ENCODE results near the gene ICAM4. TPM values are rescaled to one million over a fixed set of nuclear protein-coding genes. Genes with fewer than 3 reads are reported as not detected.

Gene ICAM4
- total RNA-seq, 1 experiment from 2014 or later: 9.4 TPM

GRCh38 chr19:10321874-10322835 is 35.4 kb downstream of the ICAM4 start:
- no peaks in the 10 kb centered on the region for H3K27me3 Mint-ChIP-seq (ENCODE audit: insufficient read depth, unreplicated experiment)
- DNase-seq: no peak
- Histone ChIP-seq H3K4me1 (no peaks in the 10 kb centered on the region), H3K9me3 (no peaks in the 10 kb centered on the region), H3K4me3 (ENCODE audit: low read depth, low read length) (no peak overlapping the region), H3K36me3 (ENCODE audit: control insufficient read depth, insufficient read depth, low read length) (no peaks in the 10 kb centered on the region; the same call in none of the 2 replicates), H3K27me3 (replicated peaks; ENCODE audit: control insufficient read depth, insufficient read depth, low read length) (no peaks in the 10 kb centered on the region)
- no peak for TF ChIP-seq CTCF (IDR thresholded peaks at IDR 0.05; ENCODE audit: insufficient read depth in 1 of 2, low read depth in 1 of 2, low read length in 1 of 2, severe bottlenecking in 1 of 2, unreplicated experiment in 1 of 2)
- no peaks in the 10 kb centered on the region for H3K4me1 Mint-ChIP-seq (ENCODE audit: low read depth, unreplicated experiment)
- intact Hi-C loops (cut with micrococcal nuclease; ENCODE audit: unreplicated experiment): no loop called here
- CTCF ChIA-PET: no interaction called here
- H3K27ac Mint-ChIP-seq (ENCODE audit: unreplicated experiment): peak overlapping the region; percentile 9
- H3K36me3 Mint-ChIP-seq (ENCODE audit: insufficient read depth, unreplicated experiment): peaks cover 68% of the 10 kb centered on the region
- POLR2A ChIA-PET: no interaction called here
- H3K9me3 Mint-ChIP-seq (ENCODE audit: unreplicated experiment): no peaks in the 10 kb centered on the region
- H3K4me3 Mint-ChIP-seq (ENCODE audit: unreplicated experiment): no peak overlapping the region
- no TSS peak for BruUV-seq (replicated peaks)

GRCh38 chr19:10325732-10326131 is 39.0 kb downstream of the ICAM4 start:
- intact Hi-C loops (cut with micrococcal nuclease; ENCODE audit: unreplicated experiment): no loop called here
- CTCF ChIA-PET: interaction anchor here (0.8 kb wide), 1 partner anchor 10 kb away, joined by 4 read pairs; the partner anchor contains the start of gene FDX2
- Mint-ChIP-seq H3K27ac (ENCODE audit: unreplicated experiment) (no peak overlapping the region), H3K36me3 (ENCODE audit: insufficient read depth, unreplicated experiment) (peaks cover 77% of the 10 kb centered on the region), H3K27me3 (ENCODE audit: insufficient read depth, unreplicated experiment) (no peaks in the 10 kb centered on the region), H3K9me3 (ENCODE audit: unreplicated experiment) (no peaks in the 10 kb centered on the region), H3K4me3 (ENCODE audit: unreplicated experiment) (no peak overlapping the region), H3K4me1 (ENCODE audit: low read depth, unreplicated experiment) (no peaks in the 10 kb centered on the region)
- Histone ChIP-seq H3K4me1 (no peaks in the 10 kb centered on the region), H3K36me3 (ENCODE audit: control insufficient read depth, insufficient read depth, low read length) (peaks cover 2% of the 10 kb centered on the region), H3K27me3 (replicated peaks; ENCODE audit: control insufficient read depth, insufficient read depth, low read length) (no peaks in the 10 kb centered on the region), H3K4me3 (ENCODE audit: low read depth, low read length) (no peak overlapping the region), H3K9me3 (no peaks in the 10 kb centered on the region)
- no peak for DNase-seq
- TF ChIP-seq CTCF (IDR thresholded peaks at IDR 0.05; ENCODE audit: insufficient read depth in 1 of 2, low read depth in 1 of 2, low read length in 1 of 2, severe bottlenecking in 1 of 2, unreplicated experiment in 1 of 2): no peak
- POLR2A ChIA-PET: interaction anchor here (0.7 to 0.9 kb wide), 2 partner anchors 11 to 56 kb away, joined by 3 to 4 read pairs; no protein-coding TSS in a partner anchor
- no TSS peak for BruUV-seq (replicated peaks)

GRCh38 chr19:10327793-10328192 is 41.0 kb downstream of the ICAM4 start:
- BruUV-seq (replicated peaks): no TSS peak
- Mint-ChIP-seq H3K27ac (ENCODE audit: unreplicated experiment) (no peak overlapping the region), H3K27me3 (ENCODE audit: insufficient read depth, unreplicated experiment) (no peaks in the 10 kb centered on the region), H3K36me3 (ENCODE audit: insufficient read depth, unreplicated experiment) (peaks cover 74% of the 10 kb centered on the region), H3K4me1 (ENCODE audit: low read depth, unreplicated experiment) (peaks cover 5% of the 10 kb centered on the region), H3K4me3 (ENCODE audit: unreplicated experiment) (no peak overlapping the region), H3K9me3 (ENCODE audit: unreplicated experiment) (no peaks in the 10 kb centered on the region)
- POLR2A ChIA-PET: no interaction called here
- CTCF ChIA-PET: no interaction called here
- Histone ChIP-seq H3K27me3 (replicated peaks; ENCODE audit: control insufficient read depth, insufficient read depth, low read length) (no peaks in the 10 kb centered on the region), H3K4me1 (no peaks in the 10 kb centered on the region), H3K36me3 (ENCODE audit: control insufficient read depth, insufficient read depth, low read length) (0 out of 2 replicates have a peak, but pooled peaks cover 2% of the 10 kb centered on the region), H3K9me3 (no peaks in the 10 kb centered on the region), H3K4me3 (ENCODE audit: low read depth, low read length) (no peak overlapping the region)
- DNase-seq: no peak
- no peak for TF ChIP-seq CTCF (IDR thresholded peaks at IDR 0.05; ENCODE audit: insufficient read depth in 1 of 2, low read depth in 1 of 2, low read length in 1 of 2, severe bottlenecking in 1 of 2, unreplicated experiment in 1 of 2)
- intact Hi-C loops (cut with micrococcal nuclease; ENCODE audit: unreplicated experiment): no loop called here
